Activated B cell treated with CpG ODN at 0.5 μM for 24 hours (primary cell): Measurements from ENCODE around the gene SEMA3D. TPM values are rescaled to one million over a fixed set of nuclear protein-coding genes. Genes with fewer than 3 reads are reported as not detected.

Source experiments
- ATAC-seq: fragments of 200-7000 bp; cut with Tn5 transposase; one replicate; pipeline ENCODE4 v1.10.0; 2021; ENCODE audit warnings: low read depth, mild to moderate bottlenecking, moderate library complexity
- CTCF ChIA-PET: fragments of 350-600 bp; sonication (Branson Sonifier 250); formaldehyde crosslinking; loops from one replicate; lab custom pipeline; 2021; ENCODE audit warnings: antibody characterized with exemption; lab: Charles Lee
- POLR2A ChIA-PET: fragments of 350-600 bp; sonication (Branson Sonifier 250); formaldehyde crosslinking; loops from one replicate; lab custom pipeline; 2021; ENCODE audit warnings: antibody characterized with exemption; lab: Charles Lee
- DNase-seq: peaks from one replicate; pipeline ENCODE4 v3.0.0; 2022
- H3K27ac Mint-ChIP-seq: one replicate; pipeline ENCODE4 v1.8.0; 2020; ENCODE audit warnings: mixed read lengths
- H3K27me3 Mint-ChIP-seq: one replicate; pipeline ENCODE4 v1.8.0; 2021; ENCODE audit warnings: mixed read lengths
- H3K36me3 Mint-ChIP-seq: one replicate; pipeline ENCODE4 v1.8.0; 2021; ENCODE audit warnings: low read depth, mixed read lengths
- H3K4me1 Mint-ChIP-seq: one replicate; pipeline ENCODE4 v1.8.0; 2021; ENCODE audit warnings: mixed read lengths
- H3K4me3 Mint-ChIP-seq: one replicate; pipeline ENCODE4 v1.8.0; 2020; ENCODE audit warnings: mild to moderate bottlenecking, mixed read lengths
- H3K9me3 Mint-ChIP-seq: one replicate; pipeline ENCODE4 v1.8.0; 2020; ENCODE audit warnings: mixed read lengths
- CTCF ChIP-seq: fragments of 200-600 bp; IDR thresholded peaks from one replicate; pipeline ENCODE4 v1.8.0; 2022; ENCODE audit warnings: antibody characterized with exemption, mild to moderate bottlenecking
- intact Hi-C: fragments of 100-400 bp; cut with micrococcal nuclease; formaldehyde crosslinking; loops from one replicate; pipeline ENCODE4 v1.15.1; 2024
- total RNA-seq: library from RNA; stranded (reverse); gene quantifications from 2 replicates; pipeline ENCODE4 v1.2.3, GENCODE V29; 2022

Gene SEMA3D
- total RNA-seq, 1 donor from 2014 or later: not detected

GRCh38 chr7:85067371-85067770 is 119.5 kb downstream of the SEMA3D start:
- no peak for TF ChIP-seq CTCF
- no peaks in the 10 kb centered on the region for H3K9me3 Mint-ChIP-seq
- ATAC-seq (no peak), DNase-seq (no peak)
- intact Hi-C loops: no loop called here
- POLR2A ChIA-PET: no interaction called here
- H3K27me3 Mint-ChIP-seq: no peaks in the 10 kb centered on the region
- no peak overlapping the region for H3K27ac Mint-ChIP-seq
- H3K36me3 Mint-ChIP-seq: no peaks in the 10 kb centered on the region
- no peaks in the 10 kb centered on the region for H3K4me1 Mint-ChIP-seq
- no peak overlapping the region for H3K4me3 Mint-ChIP-seq
- CTCF ChIA-PET: no interaction called here

- intact Hi-C loops: no loop called here
- no peak for ATAC-seq
These were observed 120.9 kb downstream of the SEMA3D start for GRCh38 chr7:85065888-85066485.

GRCh38 chr7:85065306-85065705 is 121.5 kb downstream of the SEMA3D start:
- Mint-ChIP-seq H3K4me1 (no peaks in the 10 kb centered on the region), H3K9me3 (no peaks in the 10 kb centered on the region), H3K36me3 (no peaks in the 10 kb centered on the region), H3K27me3 (no peaks in the 10 kb centered on the region), H3K4me3 (no peak overlapping the region), H3K27ac (no peak overlapping the region)
- TF ChIP-seq CTCF: no peak
- ATAC-seq (no peak), DNase-seq (no peak)
- CTCF ChIA-PET: no interaction called here
- intact Hi-C loops: no loop called here
- POLR2A ChIA-PET: no interaction called here

More at GRCh38 chr7:85065888-85066485, 120.9 kb downstream of the SEMA3D start:
- CTCF ChIA-PET: no interaction called here
- H3K36me3 Mint-ChIP-seq: no peaks in the 10 kb centered on the region
- H3K27me3 Mint-ChIP-seq: no peaks in the 10 kb centered on the region
- H3K9me3 Mint-ChIP-seq: no peaks in the 10 kb centered on the region
- no peaks in the 10 kb centered on the region for H3K4me1 Mint-ChIP-seq
- no peak for DNase-seq
- no peak overlapping the region for H3K27ac Mint-ChIP-seq
- POLR2A ChIA-PET: no interaction called here
- TF ChIP-seq CTCF: no peak
- no peak overlapping the region for H3K4me3 Mint-ChIP-seq

- H3K9me3 Mint-ChIP-seq: no peaks in the 10 kb centered on the region
- POLR2A ChIA-PET: no interaction called here
- TF ChIP-seq CTCF: no peak
- DNase-seq (no peak), ATAC-seq (no peak)
- H3K27ac Mint-ChIP-seq: no peak overlapping the region
- no peak overlapping the region for H3K4me3 Mint-ChIP-seq
- intact Hi-C loops: no loop called here
- no peaks in the 10 kb centered on the region for H3K4me1 Mint-ChIP-seq
- H3K36me3 Mint-ChIP-seq: no peaks in the 10 kb centered on the region
- CTCF ChIA-PET: no interaction called here
- no peaks in the 10 kb centered on the region for H3K27me3 Mint-ChIP-seq
These were observed 124.2 kb downstream of the SEMA3D start for GRCh38 chr7:85062651-85063050.

- POLR2A ChIA-PET: no interaction called here
- no peak for TF ChIP-seq CTCF
- ATAC-seq: no peak
- Mint-ChIP-seq H3K9me3 (no peaks in the 10 kb centered on the region), H3K36me3 (no peaks in the 10 kb centered on the region), H3K4me1 (no peaks in the 10 kb centered on the region), H3K4me3 (no peak overlapping the region), H3K27ac (no peak overlapping the region), H3K27me3 (no peaks in the 10 kb centered on the region)
- DNase-seq: no peak
- CTCF ChIA-PET: no interaction called here
- intact Hi-C loops: no loop called here
These were observed 125.4 kb downstream of the SEMA3D start for GRCh38 chr7:85061456-85061855.
